GM21717 (cell line): ENCODE results near the gene TPCN2.

Experiments
- ATAC-seq: cut with Tn5 transposase; IDR thresholded peaks from one replicate; pipeline ENCODE4 v1.9.1; 2021; ENCODE audit warnings: mild to moderate bottlenecking, moderate library complexity; ENCODE audit not compliant: unreplicated experiment

TPCN2 gene

DNA sequence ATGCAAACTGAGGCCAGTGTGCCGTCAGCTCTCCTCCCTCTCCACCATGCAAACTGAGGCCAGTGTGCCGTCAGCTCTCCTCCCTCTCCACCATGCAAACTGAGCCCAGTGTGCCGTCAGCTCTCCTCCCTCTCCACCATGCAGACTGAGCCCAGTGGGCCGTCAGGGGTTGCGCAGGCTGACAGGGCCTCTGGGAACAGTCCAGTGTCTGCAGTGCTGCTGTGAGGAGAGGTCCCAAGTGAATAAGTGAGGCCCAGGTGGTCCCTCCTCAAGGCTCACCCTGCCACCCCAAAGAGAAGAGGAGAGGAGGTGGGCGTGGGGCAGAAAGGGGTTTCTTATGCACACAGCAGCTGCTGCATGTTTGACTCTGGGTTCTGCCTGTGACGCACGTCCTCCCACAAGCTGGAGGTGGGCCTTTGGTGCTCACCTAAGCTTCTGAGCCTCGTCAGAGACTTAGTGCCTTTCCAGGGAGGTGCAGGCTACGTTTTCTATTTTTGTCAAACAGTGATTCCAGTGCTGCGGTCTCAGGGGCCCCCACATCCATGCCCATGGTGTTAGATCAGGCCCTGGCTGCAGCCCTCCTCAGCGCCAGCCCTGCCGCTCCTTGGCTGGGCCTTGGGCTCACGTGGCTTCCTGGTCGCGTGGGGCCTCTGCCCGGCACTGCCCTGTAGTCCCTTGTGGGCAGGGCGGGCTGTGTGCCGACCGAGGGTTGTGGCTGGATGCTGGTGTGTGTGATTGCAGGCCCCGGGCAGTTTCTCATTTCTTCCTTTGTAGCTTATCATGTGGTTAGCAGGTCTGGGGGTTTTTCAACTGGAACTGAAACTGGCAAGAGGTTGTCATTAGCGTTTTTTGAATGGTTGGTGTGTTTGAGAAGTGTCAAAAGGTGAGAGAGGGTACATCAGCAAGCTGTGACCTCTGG, 7.1 kb downstream of the TPCN2 start:
- ATAC-seq = peak; percentile 76

DNA sequence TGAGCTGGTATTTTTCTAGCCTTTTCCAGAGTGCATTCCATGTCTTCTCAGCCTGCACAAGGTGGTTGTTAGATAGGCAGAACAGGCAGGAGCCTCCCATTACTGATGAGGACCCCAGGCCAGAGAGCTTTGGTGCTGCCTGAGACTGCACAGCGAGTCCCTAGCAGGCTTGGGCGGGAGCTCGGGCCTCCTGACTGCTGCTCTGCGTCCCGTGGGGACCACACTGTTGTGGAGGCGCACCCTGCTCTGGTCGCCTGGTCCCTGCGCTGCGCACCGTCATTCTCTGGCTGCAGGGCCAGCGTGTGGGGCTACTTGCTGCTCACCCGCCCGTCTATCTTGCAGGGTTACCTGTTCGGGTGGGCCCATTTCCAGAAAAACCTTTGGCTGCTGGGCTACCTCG, 8.5 kb downstream of the TPCN2 start:
- ATAC-seq = no peak

DNA sequence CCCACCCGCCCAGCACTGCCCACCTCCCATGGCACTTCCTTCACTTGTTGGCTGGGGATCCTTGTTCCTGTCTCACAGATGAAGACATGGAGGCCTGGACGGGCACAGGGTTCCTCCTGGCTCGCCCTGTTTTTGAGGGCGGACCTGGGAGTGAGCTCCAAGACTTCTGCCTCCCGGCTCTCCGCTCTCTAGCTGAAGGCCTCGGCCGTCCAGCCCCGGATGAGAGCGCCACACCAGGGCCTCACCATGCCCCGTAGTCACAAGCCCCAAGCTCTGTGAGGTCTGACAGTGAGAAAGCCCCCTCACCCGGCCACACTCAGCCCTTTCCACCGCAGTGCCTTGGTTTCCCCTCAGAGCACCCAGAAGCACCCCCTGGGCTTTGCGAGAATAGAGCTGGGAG, 9.1 kb downstream of the TPCN2 start:
- ATAC-seq = no peak

DNA sequence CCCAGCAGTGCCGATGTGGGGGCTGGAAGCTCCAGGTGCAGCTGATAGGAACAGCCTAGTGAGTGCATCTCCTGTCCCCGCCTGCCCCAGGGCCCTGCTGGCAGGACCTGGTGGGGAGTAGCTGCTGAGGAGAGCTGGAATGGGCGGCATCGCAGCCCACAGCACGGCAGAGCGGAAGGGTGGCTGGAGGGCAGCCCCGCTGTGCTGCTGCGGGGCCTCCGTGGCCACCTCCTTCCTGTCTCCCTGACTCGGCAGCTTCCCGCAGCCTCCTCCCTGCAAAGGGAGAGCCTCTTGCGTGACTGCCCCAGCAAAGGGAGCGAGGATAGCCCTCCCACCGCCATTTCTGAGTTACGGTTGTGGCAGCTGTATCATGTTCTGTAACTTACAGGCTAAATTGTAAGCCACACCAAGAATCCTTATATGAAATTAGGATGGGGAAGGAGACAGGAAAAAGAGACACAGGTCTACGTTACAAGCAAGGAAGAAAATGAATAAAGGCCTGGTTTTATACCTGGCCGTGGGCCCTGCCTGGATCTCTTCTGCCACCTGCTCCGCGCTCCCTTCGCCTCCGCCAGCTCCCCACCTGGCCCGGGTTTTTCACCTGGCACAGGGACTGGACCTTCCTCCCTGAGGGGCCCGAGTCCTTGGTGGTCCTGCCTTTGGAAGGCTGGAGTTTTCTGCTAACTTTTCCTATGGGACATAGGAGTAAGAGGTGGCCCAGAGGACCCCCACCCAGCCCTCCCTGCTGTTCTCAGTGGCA, 10.0 kb downstream of the TPCN2 start:
- ATAC-seq = no peak

DNA sequence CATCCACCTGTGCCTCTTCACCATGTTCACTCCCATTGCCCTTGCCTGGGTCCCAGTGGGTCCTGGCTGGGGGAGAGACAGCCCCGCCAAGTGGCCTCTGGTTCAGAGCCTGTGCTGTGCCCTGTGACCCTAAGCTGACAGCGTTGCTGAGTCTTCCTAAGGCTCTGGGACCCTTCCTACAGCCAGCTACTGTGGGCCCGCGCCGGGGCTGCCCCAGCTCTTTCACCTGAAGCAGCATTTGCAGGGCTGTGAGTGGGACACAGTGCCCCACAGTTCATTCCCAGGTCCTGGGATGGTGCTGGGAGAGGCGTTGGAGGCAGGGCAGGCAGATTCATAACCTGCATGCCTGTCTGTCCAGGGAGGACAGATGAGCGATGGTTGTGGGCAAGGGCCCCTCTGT, 10.7 kb downstream of the TPCN2 start:
- no peak for ATAC-seq

DNA sequence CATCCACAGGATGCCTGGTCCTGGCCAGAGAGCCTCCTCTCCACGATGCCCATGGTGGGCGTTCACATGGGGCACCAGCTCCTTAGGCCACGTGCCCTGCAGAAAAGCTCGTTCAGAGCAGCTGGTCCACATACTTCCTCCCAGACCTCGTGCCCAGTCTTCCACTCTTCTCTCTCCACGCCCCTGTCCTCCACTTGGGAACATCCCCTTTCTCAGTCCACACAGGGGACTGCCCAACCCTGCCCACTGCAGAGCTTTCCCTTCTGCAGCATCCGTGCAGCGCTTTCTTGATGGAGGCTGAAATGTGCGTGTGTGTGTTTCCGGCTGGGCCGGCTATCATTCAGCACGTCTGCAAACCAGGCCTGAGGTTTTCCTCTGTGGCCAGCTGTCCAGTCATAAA, 11.3 kb downstream of the TPCN2 start:
- ATAC-seq = no peak

DNA sequence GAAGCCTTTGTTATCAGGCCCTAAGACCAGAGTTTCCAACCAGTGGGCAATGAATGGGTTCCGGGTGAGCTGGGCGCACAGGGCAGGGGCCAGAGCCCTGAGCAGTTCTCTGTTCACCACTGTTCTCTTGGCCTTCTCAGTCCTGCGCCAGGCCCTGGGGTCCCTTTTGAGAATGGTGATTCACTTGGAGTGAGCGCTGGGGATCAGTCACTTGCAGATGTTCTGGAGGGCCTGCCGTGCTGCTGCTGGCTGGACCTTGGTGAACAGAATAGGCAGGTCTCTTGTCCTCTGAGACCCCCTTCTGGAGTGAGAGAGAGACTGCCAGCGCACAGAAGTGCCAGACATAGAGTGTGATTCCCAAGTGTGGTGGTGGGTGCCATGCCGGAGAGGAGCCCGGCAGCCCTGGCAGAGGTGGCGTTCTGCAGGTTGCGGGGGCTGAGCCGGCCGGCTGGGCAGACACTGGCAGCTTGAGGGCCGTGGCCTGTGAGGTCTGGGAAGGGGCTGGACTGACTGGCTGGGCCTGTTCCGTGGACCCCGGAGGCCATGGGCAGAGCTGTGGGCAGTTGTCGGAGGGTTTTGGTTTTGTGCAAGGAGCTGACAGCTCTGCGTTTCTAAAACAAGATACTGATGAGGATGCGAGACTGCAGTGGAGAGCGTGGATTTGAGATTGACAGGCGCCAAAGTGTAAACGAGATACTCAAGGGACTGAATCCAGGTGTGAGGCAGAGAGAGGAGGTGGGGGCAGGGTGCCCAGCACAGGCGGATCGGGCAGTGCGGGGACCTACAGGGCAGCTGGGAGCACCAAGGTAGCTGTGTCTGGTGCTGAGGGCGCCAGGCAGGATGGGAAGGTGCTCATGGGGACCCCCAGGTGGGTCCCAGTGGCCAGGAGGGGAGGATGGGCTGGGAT, 12.3 kb downstream of the TPCN2 start:
- no peak for ATAC-seq

DNA sequence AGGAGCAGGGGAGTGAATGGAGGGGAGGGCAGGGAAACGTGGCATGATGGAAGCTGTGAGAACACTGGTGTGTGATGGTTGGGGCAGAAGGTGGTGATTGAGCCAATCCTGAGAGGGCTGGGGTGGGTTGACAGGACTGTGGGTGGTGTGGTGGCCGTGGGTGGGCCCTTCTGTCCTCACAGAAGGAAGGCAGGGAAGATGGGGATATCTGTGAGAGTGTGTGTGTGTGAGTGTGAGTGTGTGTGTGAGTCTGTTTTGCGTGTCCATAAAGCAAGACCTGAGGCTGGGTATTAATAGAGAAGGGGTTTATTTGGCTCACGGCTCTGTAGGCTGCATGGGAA, 13.0 kb downstream of the TPCN2 start:
- no peak for ATAC-seq

DNA sequence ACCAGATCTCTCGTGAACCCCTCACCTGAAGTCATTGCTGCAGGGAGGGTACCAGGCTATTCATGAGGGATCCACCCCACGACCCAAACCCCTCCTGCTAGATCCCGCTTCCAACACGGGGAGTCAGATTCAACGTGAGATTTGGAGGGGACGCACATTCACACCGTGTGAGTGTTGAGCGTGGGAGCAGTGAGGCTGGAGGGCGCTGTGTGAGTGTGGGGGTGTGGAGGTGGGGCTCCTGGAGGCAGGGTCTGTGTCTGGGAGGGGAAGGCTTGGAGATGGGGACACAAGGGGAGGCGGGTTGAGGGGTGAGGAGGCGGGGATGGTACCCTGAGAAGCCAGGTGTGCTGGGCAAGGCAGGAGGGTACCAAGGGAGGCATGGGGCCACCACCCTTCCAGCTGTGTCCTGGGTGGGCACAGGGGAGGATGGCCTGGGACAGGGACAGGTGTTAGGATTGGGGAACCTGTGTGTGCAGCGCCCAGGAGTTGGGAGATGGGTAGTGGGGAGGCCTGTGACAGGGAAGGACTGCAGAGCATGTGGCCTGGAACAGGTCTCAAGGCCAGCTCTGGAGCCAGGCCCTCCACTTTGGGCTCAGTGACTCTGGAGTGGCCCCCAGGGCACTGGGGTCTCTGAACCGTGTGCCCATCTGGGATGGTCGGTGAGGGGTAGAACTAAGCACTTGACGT, 13.6 kb downstream of the TPCN2 start:
- no peak for ATAC-seq

DNA sequence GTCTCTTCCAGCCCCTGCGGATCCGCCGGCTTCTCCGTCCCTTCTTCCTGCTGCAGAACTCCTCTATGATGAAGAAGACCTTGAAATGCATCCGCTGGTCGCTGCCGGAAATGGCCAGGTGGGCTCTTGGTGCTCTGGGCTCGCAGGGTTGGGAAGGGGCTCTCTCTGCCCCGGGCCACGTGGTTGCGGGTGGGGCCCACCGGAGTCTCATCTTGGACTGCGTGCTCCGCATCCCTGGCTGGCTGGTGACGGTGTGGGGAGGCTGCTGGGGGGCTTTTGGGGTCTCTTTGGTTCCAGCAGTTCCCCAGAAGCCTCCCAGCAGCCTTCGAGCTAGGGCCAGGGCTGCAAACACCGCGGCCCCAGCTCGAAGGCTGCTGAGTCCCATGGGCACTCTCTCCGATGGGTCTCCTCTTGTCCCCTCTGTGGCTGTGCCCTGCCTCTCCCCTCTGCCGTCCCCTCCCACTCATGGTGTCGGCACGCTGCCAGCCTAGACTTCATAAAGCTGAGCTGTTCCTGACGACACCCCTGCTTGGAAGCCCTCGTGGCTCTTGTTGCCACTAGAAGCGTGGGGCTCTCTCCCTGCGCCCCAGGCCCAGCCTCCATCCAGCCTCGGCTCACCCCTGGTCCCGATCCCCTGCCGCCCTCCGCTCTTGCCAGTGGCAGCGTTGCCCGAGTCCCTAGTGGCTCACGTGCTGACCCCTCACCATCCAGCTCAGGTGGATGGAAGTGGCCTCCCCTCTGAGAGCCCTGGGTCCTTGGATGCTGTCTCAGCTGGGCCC, 14.3 kb downstream of the TPCN2 start:
- ATAC-seq = no peak

DNA sequence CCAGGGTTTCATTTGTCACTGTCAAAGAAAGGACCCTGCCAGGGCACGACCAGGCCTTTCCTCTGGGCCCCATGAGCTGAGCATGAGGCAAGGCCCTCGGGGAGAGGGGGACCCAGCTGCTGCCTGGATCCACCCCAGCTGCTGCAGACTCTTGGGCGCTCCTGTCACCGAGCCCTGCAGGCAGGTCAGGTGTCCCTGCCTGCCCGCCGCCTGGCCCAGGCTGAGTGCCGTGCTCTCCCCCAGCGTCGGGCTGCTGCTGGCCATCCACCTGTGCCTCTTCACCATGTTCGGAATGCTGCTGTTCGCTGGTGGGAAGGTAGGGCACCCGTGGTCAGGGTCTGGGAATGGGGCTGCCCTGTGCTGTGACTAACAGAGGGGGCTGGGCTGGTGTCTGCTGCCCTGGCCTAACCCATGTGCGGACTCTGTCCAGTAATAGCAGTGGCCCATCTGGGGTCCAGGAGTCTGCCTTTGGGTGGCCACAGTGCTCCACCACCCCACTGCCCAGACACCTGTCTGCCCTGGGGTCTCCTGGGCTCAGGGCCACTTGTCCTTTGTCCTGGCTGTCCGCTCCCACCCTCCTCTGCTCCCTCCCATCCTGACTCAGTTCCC, 15.0 kb downstream of the TPCN2 start:
- no peak for ATAC-seq

DNA sequence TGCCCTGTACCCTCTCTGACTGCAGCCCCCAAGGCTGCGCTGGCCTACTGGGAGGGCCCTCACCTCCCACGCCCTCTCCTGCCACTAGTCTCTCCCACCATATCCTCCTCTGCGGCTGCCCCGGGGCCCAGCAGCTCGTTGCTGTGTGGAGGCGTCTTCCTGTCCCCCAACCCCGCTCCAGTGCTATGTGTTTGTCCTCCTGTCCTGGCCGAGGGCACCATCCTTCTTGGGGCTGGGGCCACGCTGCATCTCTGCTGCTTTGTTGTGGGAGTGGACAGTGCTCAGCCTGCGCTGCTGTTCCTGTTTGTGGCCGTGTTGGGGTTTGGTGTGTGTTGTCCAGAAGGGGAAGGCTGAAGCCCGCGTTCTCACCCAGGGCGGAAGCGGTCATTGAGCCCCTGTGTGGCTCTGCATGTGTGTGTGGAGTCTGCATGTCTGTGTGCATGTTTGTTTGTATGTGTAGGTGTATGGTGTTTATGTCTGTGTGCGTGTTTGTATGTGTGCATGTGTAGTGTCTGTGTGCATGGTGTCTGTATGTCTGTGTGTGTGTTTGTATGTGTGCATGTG, 15.7 kb downstream of the TPCN2 start:
- no peak for ATAC-seq

DNA sequence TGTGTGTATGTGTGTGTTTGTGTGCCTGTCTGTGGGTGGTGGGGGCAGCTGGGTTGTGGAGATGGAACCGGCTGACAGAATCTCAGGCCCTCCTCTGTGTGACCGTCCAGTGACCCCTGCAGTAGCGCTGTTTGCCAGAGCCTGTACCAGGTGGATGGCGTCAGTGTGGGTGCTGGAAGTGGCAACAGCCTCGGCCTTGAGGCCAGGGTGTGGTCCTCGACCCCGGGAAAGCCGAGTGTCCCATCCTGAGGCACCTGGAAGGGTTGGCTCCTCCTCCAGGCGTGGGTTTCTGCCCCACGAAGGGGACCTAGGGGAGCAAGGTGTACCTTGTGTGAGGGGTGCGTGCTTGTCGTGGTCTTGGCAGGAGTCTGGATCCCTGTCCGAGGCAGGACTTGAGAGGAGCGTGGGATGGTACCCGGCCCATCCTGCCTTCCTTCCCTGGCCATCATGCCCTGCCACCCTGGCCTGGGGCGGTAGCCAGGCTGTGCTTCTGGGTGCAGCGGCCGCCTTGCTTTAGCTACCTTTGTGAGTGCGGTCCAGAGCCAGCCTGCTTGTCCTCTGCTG, 16.5 kb downstream of the TPCN2 start:
- ATAC-seq = no peak

DNA sequence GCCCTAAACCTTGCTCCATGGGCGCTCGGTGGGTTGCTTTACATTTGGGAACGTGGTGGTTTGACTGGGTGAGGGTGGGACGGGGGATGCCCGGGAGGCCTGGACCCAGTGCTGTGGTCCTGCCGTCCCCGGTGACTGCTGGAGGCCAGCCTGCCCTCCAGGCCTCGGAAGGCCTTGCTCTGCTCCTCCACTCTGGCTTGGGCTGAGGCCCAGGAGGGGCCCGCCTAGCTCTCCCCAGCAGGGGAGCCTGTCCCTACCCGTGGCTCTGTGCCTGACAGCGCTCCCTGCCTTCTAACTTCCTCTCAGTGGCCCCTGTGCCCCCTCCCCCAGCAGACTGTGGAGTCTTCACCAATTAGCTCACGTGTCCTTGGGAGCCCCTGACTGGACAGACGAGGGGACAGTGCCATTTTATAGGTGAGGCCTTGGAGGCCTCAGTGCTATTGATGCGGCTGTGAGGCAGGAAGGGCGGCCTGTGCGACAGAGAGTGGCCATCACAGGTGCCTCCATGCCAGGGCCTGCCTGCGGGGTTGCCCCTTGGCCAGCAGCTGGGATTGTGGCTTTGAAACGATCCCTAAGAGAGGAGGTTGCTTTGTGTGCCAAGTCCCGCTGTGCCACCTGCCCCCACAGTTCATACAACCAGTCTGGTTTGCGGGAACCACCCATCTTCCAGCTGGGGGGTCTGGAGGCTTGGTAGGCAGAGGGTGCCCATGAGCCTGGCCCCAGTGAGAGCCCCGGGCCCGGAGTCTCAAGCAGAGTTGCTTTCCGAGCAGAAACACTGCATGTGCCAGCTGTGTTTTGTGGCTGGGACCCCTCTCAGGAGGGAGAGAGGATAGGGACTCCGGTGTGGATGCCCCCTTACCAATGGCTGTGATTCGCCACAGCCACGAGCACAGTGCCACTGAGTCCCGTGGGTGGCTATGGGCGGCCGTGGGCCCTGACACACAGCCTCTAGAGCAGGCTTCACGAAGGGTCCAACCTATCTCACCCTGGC, 17.7 kb downstream of the TPCN2 start:
- ATAC-seq = no peak

DNA sequence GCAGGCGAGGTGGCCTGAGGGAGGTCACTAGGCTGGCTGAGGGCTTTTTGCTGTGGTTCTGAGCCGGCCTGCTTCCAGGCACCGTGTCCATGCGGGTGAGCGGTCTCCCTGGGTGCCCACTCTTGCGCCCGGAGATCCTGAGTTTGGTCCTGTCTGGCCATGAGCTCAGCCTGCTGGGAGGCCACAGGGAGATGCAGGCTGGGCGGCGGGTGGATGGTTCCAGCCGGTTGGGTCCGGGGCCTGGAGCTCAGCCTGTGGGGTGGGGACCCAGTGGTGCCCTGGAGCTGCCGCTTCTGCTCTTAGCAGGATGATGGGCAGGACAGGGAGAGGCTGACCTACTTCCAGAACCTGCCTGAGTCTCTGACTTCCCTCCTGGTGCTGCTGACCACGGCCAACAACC, 18.5 kb downstream of the TPCN2 start:
- no peak for ATAC-seq

DNA sequence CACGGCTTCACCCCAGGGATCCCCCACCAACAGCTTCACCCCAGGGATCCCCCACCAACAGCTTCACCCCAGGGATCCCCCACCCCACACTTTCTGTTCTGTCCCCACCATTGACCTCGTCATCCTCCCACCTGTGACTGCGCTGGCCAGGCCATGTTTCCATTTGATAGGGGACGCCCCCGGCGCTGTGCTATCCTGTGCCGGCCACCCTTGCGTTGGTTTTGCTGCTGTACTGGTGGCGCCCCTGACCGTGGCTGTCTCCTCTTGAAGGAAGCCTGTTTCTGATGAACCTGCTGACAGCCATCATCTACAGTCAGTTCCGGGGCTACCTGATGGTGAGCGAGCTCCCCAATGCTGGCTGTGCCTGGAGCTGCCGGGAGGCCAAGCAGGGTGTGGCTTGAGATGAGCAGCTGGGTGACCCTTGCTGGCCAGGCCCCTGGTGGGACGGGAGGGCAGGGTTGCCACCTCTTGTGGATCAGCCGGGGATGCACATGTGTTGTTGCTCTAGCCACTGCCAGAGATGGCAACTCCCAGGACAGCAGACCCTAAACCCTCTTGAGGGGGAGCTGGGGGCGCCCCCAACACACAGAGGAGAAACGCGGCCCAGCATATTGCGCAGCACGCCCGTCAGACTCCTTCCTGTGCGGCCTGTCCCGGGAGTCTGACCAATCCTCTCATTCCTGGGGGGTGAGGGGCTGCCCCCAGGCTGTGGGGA, 22.5 kb downstream of the TPCN2 start:
- ATAC-seq = no peak

DNA sequence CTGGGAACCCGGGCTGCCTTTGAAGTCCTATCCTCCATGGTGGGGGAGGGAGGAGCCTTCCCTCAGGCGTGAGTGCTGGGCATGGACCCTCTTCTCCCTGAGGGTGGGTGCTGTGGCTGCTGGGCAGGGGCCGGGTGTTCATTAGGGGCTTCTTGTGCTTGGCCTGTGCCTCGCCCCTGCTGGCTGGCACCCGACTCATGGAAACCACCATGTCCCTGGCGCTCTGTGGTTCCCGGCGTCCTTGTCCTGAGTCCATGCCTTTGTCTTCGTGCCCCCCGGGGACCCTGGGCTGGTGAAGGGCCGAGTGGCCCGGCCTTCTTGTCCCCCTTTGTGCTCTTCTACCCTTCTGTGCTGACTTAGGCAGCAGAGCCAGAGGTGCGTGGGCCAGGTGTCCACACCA, 23.2 kb downstream of the TPCN2 start:
- ATAC-seq = no peak
